Activated naive CD4-positive, alpha-beta T cell treated with Interleukin-2 at 50 U/mL for 16 hours (primary cell): Measurements from ENCODE around the gene HMSD.
"Not testable (repeated sequence)": the region's sequence is repeated elsewhere in the genome, so short reads cannot be mapped to it uniquely, and the experiment has no call there.

Experiments used
- DNase-seq: peaks from one replicate; pipeline ENCODE4 v3.0.0-alpha.2; 2020

Gene HMSD

GRCh38 chr18:63949068-63949737 lies at the start of gene HMSD:
HMSD (plus strand) TSS chr18:63949301; CDS start chr18:63953456, 4,155 bp downstream.
- DNase-seq = peak; percentile 72

- no peak for DNase-seq
Measured at GRCh38 chr18:63903851-63904570, 45.1 kb upstream of the HMSD start.

GRCh38 chr18:63904694-63905093 lies 44.4 kb upstream of the HMSD start:
- no peak for DNase-seq

GRCh38 chr18:63905361-63905760 lies 43.7 kb upstream of the HMSD start:
- no peak for DNase-seq

GRCh38 chr18:63906056-63906455 lies 43.0 kb upstream of the HMSD start:
- DNase-seq = no peak

- no peak for DNase-seq
Measured at GRCh38 chr18:63907664-63908063, 41.4 kb upstream of the HMSD start, which contains the start of gene SERPINB10. SERPINB10 (plus strand) TSS chr18:63907958; CDS start chr18:63915511, 7,553 bp downstream.

GRCh38 chr18:63908858-63909257 lies 40.2 kb upstream of the HMSD start:
- DNase-seq = no peak

GRCh38 chr18:63909870-63910269 lies 39.2 kb upstream of the HMSD start:
- no peak for DNase-seq

- DNase-seq = no peak
Measured at GRCh38 chr18:63917817-63918216, 31.3 kb upstream of the HMSD start.

GRCh38 chr18:63922049-63922448 lies 27.1 kb upstream of the HMSD start:
- no peak for DNase-seq

GRCh38 chr18:63924551-63924950 lies 24.6 kb upstream of the HMSD start:
- DNase-seq = no peak

- DNase-seq = no peak
Measured at GRCh38 chr18:63928331-63928730, 20.8 kb upstream of the HMSD start.

GRCh38 chr18:63929369-63929768 lies 19.7 kb upstream of the HMSD start:
- DNase-seq = not testable (repeated sequence)

GRCh38 chr18:63930773-63931354 lies 18.2 kb upstream of the HMSD start:
- no peak for DNase-seq

- peak; percentile 66 for DNase-seq
Measured at GRCh38 chr18:63936156-63936931, 12.8 kb upstream of the HMSD start.

- DNase-seq = no peak
Measured at GRCh38 chr18:63936932-63937393, 12.1 kb upstream of the HMSD start.

GRCh38 chr18:63940008-63940407 lies 9.1 kb upstream of the HMSD start:
- no peak for DNase-seq

- not testable (repeated sequence) for DNase-seq
Measured at GRCh38 chr18:63940543-63941050, 8.5 kb upstream of the HMSD start.

- no peak for DNase-seq
Measured at GRCh38 chr18:63947051-63947790, 1.9 kb upstream of the HMSD start.

- DNase-seq = peak; percentile 42
Measured at GRCh38 chr18:63951302-63951705, 2.2 kb downstream of the HMSD start.

- no peak for DNase-seq
Measured at GRCh38 chr18:63953811-63954210, 4.7 kb downstream of the HMSD start.

- no peak for DNase-seq
Measured at GRCh38 chr18:63956755-63957154, 7.7 kb downstream of the HMSD start.
